SW480 (cell line): Measurements from ENCODE around the gene NPLOC4.

Experiments
- DNase-seq: peaks from one replicate; pipeline ENCODE4 v3.0.0-alpha.2; 2016; ENCODE audit warnings: low spot score

The NPLOC4 gene

GRCh38 chr17:81546906-81547613 lies 89.9 kb downstream of the NPLOC4 start:
- DNase-seq = no peak

DNA sequence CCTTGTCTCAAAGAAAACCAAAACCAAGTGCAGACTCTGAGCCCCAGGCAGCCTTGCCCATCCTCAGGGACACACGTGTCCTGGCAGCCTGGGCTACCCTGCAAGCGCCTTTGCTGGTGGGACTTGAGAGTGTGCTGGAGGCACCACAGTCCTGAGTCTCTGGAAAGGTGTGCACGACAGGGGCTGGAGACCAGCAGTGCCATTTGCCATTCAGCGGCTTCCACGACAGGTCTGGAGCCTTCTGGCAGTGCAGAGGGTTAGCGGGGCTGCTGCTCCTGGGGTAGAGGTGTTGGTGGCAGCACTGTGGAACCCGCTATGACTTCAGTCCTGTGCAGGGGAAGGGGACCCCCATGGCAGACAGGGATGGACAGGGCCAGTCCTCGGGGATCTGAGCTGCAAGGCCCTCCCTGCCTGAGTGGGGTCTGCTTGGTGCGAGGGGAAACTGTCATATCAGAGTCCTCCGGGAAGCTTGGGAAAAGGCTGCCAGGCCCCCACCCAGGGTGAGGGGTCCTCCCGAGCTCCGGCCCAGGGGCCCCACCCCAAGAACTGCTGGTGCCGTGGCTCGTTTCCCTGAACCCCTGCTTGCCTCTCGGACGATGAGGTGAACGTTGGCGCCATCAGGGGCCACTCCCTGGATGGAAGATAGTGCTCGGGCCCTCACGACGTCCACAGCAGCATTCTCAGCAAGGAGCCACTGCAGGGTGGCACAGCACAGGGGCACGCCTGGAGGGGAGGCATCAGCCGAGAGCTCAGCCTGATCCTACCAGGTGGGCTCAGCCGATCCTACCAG lies 91.6 kb downstream of the NPLOC4 start:
- DNase-seq = no peak

DNA sequence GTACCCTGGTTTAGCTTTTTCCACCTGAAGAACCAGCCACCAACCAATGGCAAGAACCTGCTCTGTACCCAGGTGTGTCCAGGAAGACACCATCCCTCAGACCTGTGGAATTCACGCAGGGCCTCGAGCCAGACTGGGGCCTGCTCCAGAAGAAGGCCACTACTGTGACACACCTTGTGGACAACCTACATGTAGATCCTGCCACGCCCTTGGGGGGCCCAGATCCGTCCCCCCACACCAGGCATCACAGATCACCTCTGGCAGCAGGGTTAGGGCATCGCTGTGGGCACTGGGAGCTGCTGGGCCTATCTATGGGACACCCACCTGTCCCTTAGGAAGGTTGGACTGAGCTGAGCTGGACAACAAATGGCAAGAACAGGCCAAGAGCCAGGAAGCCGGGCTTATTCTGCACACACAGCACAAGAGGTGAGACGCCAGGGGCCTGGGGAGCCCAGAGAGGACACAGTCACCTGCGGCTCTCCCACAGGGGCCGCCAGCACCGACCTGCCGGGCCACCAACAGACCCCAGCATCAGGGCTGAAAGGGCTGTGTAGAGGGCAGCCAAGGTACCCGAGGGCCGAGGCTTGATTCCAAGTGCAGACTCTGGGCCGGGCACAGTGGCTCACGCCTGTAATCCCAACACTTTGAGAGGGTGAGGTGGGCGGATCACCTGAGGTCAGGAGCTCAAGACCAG lies 92.5 kb downstream of the NPLOC4 start:
- DNase-seq = no peak

DNA sequence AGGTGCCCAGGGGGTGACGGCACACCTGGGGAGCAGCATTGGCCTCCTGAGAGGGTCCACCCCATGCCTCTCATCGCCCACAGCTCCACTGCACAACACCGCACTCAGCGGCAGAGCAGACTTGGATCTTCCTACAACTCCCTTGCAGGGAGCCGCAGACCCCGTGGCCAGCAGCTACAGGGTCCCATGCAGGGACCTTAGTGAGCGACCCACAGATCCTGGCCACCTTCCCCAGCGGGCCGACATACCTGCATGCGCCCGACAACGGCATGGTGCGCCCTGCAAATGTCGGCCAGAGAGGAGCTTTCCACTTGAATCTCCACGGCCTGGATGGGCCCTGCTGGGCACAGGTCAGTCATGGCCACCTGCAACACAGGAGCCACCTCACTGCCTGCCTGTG lies 93.2 kb downstream of the NPLOC4 start:
- no peak for DNase-seq

DNA sequence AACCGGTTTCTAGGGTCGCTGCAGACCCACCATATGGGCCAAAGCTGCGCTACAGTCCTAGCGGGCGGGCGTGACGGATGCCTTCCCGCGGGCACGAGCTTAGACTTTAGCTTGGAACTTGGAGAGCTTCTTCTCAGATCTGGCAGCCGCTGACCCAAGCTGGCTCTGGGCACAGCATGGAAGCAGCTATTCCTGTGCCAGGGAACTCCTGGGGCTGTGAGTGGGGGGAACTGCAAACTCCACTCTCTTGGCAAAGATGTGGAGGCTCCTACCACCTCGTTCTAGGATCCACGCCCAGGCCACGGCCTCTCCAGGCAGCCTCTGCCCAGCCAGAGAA lies 93.6 kb downstream of the NPLOC4 start:
- no peak for DNase-seq

- no peak for DNase-seq
Observed at GRCh38 chr17:81542431-81543338, 94.2 kb downstream of the NPLOC4 start.

DNA sequence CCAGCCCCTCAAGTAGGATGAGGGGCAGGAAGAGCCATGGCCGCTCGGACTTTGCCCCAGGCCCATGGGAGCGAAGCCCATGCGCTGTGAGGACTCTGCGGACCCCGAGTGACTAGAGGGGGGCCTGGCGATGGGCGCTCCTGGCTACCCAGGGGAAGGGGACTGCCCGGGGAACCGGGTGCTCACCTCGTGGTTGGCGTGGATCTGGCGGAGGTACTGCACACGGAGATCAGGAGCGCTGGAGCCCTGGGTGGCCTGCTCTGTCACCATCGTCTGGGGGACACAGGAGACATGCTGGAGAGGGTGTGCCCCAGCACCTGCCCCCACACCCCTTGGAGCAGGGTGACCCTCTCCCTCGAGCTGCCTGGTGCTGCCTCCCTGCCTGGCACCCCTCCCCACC lies 95.8 kb downstream of the NPLOC4 start:
- DNase-seq = no peak

- no peak for DNase-seq
Observed at GRCh38 chr17:81540676-81541027, 96.3 kb downstream of the NPLOC4 start.

DNA sequence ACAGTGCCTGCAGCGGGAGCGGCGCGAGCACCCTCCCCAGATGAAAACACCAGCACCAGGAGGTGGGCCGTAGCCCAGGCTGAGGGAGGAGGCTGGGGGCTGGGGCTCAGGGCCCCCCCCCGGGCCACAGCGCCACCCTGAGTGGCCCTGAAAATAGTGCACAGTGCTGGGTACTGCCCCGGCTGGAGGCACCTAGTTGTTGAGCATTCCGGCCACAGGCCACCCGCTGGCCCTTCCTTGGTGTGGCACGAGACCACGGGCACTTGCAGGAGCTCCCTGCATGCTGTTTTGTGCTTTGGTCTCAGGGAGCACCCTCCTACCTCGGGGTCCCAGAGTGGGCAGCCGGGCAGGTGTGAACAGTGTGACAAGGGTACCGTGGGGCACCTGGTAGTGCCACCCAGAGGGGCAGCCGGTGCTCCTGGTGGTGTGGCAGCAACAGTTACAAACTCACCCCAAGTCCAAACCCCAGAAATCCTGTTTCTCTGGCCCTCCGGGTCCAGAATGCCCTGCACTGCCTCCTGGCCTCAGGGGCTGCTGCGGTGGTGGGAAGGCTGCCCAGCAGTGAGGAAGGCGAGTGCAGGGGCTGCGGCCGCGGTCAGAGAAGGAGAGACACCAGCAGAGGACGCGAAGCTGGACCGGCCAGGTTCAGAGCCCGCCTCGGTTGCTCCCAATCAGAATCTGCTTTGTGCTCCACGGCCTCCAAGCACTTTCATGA lies 96.8 kb downstream of the NPLOC4 start:
- no peak for DNase-seq

DNA sequence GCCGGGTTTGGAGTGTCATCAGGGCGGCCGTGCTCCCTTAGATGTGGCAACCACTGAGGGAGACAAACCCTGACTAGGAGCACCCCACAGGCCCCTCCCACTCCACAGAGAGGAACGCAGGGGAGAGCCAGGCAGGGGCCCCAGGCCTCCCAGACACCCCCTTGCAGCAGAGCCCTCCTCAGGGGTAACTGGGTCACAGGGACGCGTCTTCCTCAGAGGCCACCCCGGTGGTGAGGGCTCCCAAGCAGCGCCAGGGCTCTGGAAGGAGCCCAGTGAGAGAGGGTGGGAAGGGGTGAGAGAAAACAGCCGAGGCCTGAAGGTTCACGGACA lies 97.4 kb downstream of the NPLOC4 start:
- DNase-seq = no peak

- no peak for DNase-seq
Observed at GRCh38 chr17:81538651-81539570, 98.0 kb downstream of the NPLOC4 start.

DNA sequence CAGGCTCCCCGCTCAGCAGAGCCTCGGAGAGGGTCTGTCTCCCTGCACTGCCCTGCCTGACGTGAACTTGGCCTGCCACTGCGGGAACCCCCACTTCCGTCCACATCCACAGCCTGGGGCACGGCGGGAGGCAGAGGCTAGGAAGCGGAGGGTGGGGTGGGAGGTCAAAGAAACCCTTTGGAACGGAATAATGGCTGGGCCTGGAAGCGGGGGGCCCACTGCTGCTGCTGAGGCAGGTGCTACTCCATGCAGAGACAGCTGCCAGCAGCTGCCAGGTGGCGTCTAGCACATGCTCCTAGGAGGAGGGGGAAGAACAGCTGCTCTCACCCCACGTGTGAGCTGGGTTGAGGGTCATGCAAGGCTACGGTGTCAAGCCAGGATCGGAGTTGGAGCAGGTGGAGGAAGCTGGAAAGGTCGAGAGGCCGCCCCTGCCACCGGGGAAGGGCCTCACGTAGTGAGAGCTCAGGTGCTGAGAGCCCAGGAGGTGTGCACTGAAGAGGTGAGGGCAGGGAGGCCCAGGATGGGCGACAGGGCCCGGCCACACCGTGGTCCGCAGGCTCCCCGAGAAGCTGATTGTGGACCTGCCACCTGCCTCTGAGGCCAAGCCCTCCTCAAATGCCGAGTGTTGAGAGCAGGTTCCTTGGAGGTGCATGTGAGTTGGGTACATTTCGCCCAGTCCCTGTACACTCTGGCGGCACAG lies 98.9 kb downstream of the NPLOC4 start:
- DNase-seq = no peak

- peak; percentile 55 for DNase-seq
Observed at GRCh38 chr17:81537343-81537855, 99.5 kb downstream of the NPLOC4 start.

DNA sequence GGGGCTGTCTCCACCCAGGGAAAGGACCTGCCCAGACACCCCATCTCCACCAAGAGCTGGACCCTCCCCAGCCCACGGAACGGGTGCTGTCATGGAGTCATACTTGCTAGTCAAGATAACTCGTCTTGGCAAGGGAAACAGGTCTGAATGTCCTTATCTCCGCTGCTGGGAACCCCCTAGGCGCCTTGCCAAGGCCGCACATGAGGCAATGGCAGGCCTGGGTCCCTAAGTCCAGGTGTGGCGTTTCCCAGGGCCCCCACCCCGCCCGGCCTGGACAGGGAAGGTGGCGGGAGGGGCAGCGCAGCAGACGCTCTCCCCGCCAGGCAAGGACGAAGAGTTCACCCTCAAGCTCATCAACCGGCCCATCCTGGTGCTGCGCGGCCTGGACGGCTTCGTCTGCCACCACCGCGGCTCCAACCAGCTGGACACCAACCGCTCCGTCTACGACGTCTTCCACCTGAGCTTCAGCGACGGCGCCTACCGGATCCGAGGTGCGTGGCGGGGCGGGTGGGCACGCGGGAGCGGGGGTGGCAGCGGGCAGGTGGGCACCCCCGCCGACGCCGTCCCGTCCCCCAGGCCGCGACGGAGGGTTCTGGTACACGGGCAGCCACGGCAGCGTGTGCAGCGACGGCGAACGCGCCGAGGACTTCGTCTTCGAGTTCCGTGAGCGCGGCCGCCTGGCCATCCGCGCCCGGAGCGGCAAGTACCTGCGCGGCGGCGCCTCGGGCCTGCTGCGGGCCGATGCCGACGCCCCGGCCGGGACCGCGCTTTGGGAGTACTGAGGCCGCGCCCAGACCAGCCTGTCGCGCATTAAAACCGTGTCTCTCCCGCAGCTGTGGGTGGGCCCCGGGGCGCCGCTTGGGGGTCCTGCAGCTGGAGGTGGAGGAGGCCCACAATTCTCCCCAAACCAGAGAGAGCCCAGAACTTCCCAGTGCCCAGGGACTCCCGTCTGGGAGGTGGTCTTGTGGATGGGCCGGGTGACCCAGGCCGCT lies 100.3 kb downstream of the NPLOC4 start:
- DNase-seq = no peak

- DNase-seq = no peak
Observed at GRCh38 chr17:81535480-81536298, 101.2 kb downstream of the NPLOC4 start.

DNA sequence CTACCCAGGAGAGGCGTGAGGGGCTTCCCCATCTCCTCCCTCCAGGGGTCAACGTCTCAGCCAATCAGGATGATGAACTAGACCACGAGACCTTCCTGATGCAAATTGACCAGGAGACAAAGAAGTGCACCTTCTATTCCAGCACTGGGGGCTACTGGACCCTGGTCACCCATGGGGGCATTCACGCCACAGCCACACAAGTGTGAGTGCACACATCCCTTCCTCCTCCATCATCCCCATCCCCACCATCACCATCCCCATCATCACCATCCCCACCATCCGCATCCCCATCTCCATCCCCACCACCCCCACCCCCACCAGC lies 101.9 kb downstream of the NPLOC4 start:
- no peak for DNase-seq

DNA sequence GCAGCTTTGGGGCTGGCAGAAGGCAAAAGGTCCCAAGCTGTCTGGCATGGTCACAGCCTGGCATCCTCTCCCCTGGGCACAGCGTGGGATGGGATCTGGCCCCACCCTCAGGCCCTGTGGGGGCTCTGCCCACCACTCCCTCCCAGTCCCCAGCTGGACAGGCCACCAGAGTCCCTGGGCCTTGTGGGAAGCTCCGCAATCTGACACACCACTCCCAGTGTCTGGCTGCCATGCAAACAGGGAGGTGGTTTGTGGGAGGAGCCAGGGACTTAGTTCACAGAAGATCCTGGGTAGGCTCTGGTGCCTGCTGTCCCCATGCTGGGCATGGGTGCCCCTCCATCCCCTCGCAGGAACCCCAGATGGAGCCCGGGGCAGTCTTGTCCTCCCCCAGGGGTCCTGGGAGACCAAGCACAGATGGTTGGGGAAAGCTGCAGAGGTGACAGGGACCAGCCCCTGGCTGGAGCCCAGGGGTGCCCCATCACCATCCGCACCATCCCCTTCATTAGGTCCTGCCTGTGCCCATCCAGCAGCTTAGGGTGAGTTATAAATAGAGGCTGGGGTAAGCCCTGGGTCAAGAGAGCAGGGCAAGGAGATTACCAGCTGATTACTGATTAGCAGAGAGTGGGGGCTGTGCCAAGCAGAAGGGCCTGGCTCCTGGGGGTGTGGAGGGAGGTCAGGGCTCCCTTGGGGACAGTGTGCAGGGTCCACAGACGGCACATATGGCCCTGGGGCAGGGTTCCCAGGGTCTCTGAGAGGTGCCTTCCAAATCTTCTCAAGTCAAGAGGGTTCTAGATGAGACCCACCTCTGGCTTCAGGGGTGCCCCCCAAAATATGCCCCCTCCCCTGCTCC lies 102.5 kb downstream of the NPLOC4 start:
- peak; percentile 60 for DNase-seq
